Endothelial cell of hepatic sinusoid (primary cell): ENCODE measurements around the gene KLHL20.

ENCODE experiments used
- in situ Hi-C: cut with HindIII; loops from 2 replicates; pipeline ENCODE4 v1.10.0; 2017; ENCODE audit warnings: low sequenced_read_pairs

Gene KLHL20

DNA sequence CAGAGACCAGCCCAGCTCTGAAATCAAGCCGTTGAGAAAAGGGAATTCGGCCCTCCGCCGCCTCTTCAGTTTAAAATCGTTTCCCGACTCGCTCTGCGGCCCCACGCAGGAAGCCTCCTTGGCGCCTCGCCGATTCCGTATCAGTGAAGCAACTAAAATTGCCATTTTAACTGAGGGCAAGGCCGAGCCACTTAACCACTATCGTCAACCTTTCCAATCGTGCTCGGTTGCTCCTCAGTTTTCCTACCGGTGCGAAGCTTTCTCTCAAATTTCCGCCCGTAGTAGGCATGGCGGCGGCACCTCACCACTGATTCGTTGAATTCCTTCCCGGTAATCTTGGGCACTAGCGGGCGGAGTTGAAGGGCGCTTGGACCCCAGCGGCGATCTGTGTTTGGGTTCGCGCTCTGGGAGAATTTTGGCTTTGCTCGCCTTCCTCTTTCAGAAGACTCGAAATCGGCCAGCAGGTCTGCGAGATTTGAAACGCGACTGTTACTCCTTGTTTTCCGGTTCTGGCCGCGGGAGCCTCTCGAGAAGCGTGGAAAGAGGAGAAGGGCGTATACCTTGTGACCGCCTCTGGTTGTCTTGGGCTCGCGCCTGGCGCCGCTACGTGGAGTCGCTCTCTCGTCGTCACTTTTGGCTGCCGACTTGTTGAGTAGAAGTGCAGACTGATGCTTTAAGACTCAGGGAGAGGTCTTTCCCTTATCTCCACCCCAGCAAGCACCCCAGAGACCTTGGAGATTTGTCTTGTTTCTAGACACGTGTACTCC, 109.7 kb downstream of the KLHL20 start, which contains the start of the genes CENPL and DARS2:
TSS of gene CENPL (minus strand) at position 569 of the 767 bp plus-strand sequence. CDS start 13,584 bp downstream, outside the sequence.
TSS of gene DARS2 (plus strand) at position 359 of the 767 bp plus-strand sequence. CDS start 557 bp downstream, outside the sequence.
- in situ Hi-C loops, result loop anchor here (5.0 kb wide), 1 partner anchor 33 kb away; no protein-coding TSS in a partner anchor

DNA sequence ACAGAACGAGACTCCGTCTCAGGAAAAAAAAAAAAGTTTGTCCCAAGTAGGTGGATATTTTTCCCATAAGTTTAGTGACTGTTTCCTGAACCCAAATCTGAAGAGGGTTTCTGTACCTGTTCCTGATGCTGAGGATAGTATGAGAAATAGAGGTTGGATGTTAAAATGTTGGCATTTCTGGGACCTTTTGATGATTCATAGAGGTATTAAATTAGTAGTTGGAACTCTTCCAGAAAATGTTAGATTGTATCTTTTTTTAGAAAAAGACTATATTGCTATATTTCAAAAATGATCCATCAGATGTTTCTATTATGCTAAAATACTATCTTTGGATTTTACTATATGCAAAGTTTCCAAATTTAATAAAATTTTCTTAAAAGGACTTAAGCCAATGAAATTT, 112.8 kb downstream of the KLHL20 start:
- in situ Hi-C loops, result no loop called here

DNA sequence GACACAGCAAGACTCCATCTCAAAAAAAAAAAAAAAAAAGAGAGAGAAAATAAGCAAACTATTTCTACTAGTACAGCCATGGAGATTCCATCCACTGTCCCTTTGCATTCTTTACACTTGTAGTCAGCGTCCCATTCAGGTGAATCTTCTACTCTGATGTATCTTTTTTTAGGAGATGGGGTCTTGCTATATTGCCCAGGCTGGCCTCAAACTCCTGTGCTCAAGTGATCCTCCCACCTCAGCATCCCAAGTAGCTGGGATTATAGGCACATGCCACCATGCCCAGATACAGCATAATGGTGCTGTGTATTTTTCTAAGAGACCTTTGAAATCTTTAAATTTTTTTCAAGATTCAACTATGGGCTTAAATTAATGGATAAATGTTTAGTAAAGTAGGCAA, 118.0 kb downstream of the KLHL20 start:
- in situ Hi-C loops, result no loop called here
